GM23338 (cell line): Measurements from ENCODE around the gene CD58. TPM values are rescaled to one million over a fixed set of nuclear protein-coding genes. Genes with fewer than 3 reads are reported as not detected.

Experiments used
- ATAC-seq: fragments of 200-7000 bp; cut with Tn5 transposase; 3 replicates; pipeline ENCODE4 v1.9.1; 2020
- DNase-seq: peaks from one replicate; pipeline ENCODE4 v3.0.0-alpha.2; 2015; ENCODE audit warnings: low spot score
- H2AFZ ChIP-seq: fragments of 200-600 bp; sonication (generic); 2 replicates; pipeline ENCODE4 v1.8.0; 2016; ENCODE audit warnings: antibody characterized with exemption, mild to moderate bottlenecking, moderate library complexity
- H3F3A ChIP-seq: fragments of 200-600 bp; sonication (generic); replicated peaks from 2 replicates; pipeline ENCODE4 v1.8.0; 2017; ENCODE audit warnings: antibody characterized with exemption, mixed run types, low read depth
- H3K27ac ChIP-seq: fragments of 200-600 bp; sonication (generic); 2 replicates; pipeline ENCODE4 v1.6.1; 2016; ENCODE audit warnings: low read depth
- H3K27me3 ChIP-seq: fragments of 200-600 bp; sonication (generic); 2 replicates; pipeline ENCODE4 v1.8.0; 2016; ENCODE audit warnings: mild to moderate bottlenecking, mixed run types, moderate library complexity; ENCODE audit not compliant: insufficient read depth
- H3K36me3 ChIP-seq: fragments of 200-600 bp; sonication (generic); 2 replicates; pipeline ENCODE4 v1.8.0; 2016; ENCODE audit warnings: mild to moderate bottlenecking; ENCODE audit not compliant: insufficient read depth
- H3K4me1 ChIP-seq: fragments of 200-600 bp; sonication (generic); 2 replicates; pipeline ENCODE4 v1.8.0; 2016; ENCODE audit warnings: mild to moderate bottlenecking, moderate library complexity; ENCODE audit not compliant: insufficient read depth
- H3K4me2 ChIP-seq: fragments of 200-600 bp; sonication (generic); 2 replicates; pipeline ENCODE4 v1.7.1; 2017; ENCODE audit warnings: mixed run types
- H3K4me3 ChIP-seq: fragments of 200-600 bp; sonication (generic); 2 replicates; pipeline ENCODE4 v1.6.1; 2016; ENCODE audit warnings: mixed run types
- H3K79me2 ChIP-seq: fragments of 200-600 bp; sonication (generic); replicated peaks from 2 replicates; pipeline ENCODE4 v1.8.0; 2017; ENCODE audit warnings: mild to moderate bottlenecking; ENCODE audit not compliant: insufficient read depth
- H3K9me2 ChIP-seq: fragments of 200-600 bp; sonication (generic); 2 replicates; pipeline ENCODE4 v1.8.0; 2017; ENCODE audit not compliant: insufficient read depth
- H4K20me1 ChIP-seq: fragments of 200-600 bp; sonication (generic); replicated peaks from 2 replicates; pipeline ENCODE4 v1.8.0; 2017; ENCODE audit warnings: mild to moderate bottlenecking; ENCODE audit not compliant: insufficient read depth
- H3K27ac Mint-ChIP-seq: 2 replicates; pipeline ENCODE4 v1.8.0; 2020; ENCODE audit warnings: inconsistent platforms, mild to moderate bottlenecking, moderate library complexity, mixed read lengths
- H3K27me3 Mint-ChIP-seq: 3 replicates; pipeline ENCODE4 v1.8.0; 2022; ENCODE audit warnings: low read depth, mild to moderate bottlenecking, moderate library complexity, mixed read lengths, inconsistent platforms; ENCODE audit not compliant: insufficient read depth, poor library complexity
- H3K36me3 Mint-ChIP-seq: 3 replicates; pipeline ENCODE4 v1.8.0; 2021; ENCODE audit warnings: low read depth, mild to moderate bottlenecking, inconsistent platforms, moderate library complexity, mixed read lengths
- H3K4me1 Mint-ChIP-seq: 3 replicates; pipeline ENCODE4 v1.8.0; 2020; ENCODE audit warnings: mild to moderate bottlenecking, inconsistent platforms, mixed read lengths
- H3K4me3 Mint-ChIP-seq: 3 replicates; pipeline ENCODE4 v1.8.0; 2021; ENCODE audit warnings: moderate library complexity, mild to moderate bottlenecking, inconsistent platforms, mixed read lengths
- H3K9me3 Mint-ChIP-seq: 3 replicates; pipeline ENCODE4 v1.8.0; 2020; ENCODE audit warnings: moderate library complexity, mild to moderate bottlenecking, inconsistent platforms, mixed read lengths
- CREB1 ChIP-seq: fragments of 250-450 bp; sonication (Bioruptor Pico); IDR thresholded peaks from 2 replicates; pipeline ENCODE4 v1.5.0; 2020; ENCODE audit warnings: low read depth, mild to moderate bottlenecking, moderate library complexity
- CTCF ChIP-seq, 2 experiments: fragments of 200-600 bp in 1 of 2; sonication (generic) in 1 of 2; conservative IDR thresholded peaks; 2 replicates each; pipeline versions ENCODE4 v1.5.1 to v1.6.1; 2016 to 2017; ENCODE audit warnings: antibody characterized with exemption in 2 of 2, low read depth in 2 of 2, mild to moderate bottlenecking in 2 of 2, moderate library complexity in 1 of 2
- ETS1 ChIP-seq: IDR thresholded peaks from 2 replicates; pipeline ENCODE4 v1.6.1; 2016; ENCODE audit warnings: antibody characterized with exemption
- EZH2 ChIP-seq: fragments of 200-600 bp; sonication (generic); IDR thresholded peaks from one replicate; pipeline ENCODE4 v1.8.0; 2017; ENCODE audit warnings: antibody characterized with exemption, mild to moderate bottlenecking, low read depth; ENCODE audit not compliant: unreplicated experiment
- EZH2phosphoT487 ChIP-seq: fragments of 200-600 bp; sonication (generic); IDR thresholded peaks from one replicate; pipeline ENCODE4 v1.8.1; 2018; ENCODE audit warnings: antibody characterized with exemption; ENCODE audit not compliant: unreplicated experiment
- JUNB ChIP-seq: IDR thresholded peaks from one replicate; pipeline ENCODE4 v1.6.1; 2016; ENCODE audit warnings: antibody characterized with exemption; ENCODE audit not compliant: unreplicated experiment
- NANOG ChIP-seq: IDR thresholded peaks from 2 replicates; pipeline ENCODE4 v1.6.1; 2016; ENCODE audit warnings: antibody characterized with exemption, borderline replicate concordance
- POLR2AphosphoS5 ChIP-seq: IDR thresholded peaks from 2 replicates; pipeline ENCODE4 v1.6.1; 2016; ENCODE audit warnings: antibody characterized with exemption, low read depth
- STAT1 ChIP-seq: IDR thresholded peaks from one replicate; pipeline ENCODE4 v1.6.1; 2016; ENCODE audit warnings: antibody characterized with exemption; ENCODE audit not compliant: unreplicated experiment
- ZNF114 ChIP-seq: fragments of 250-450 bp; sonication (Bioruptor Pico); IDR thresholded peaks from 2 replicates; pipeline ENCODE4 v1.5.0; 2020; ENCODE audit warnings: mild to moderate bottlenecking, moderate library complexity
- ZNF331 ChIP-seq: fragments of 250-450 bp; sonication (Bioruptor Pico); IDR thresholded peaks from 2 replicates; pipeline ENCODE4 v1.5.0; 2020; ENCODE audit warnings: low read depth, mild to moderate bottlenecking, moderate library complexity
- ZNF462 ChIP-seq: fragments of 250-450 bp; sonication (Bioruptor Pico); IDR thresholded peaks from 2 replicates; pipeline ENCODE4 v1.5.0; 2020; ENCODE audit warnings: mild to moderate bottlenecking, moderate library complexity
- polyA plus RNA-seq: library from polyadenylated mRNA; unstranded; fragments of >200 nt; fragmentation: Nextera tagmentation; extraction: Ambion mirVana; gene quantifications from 2 replicates; pipeline ENCODE4 v1.2.1, GENCODE V29; 2016
- total RNA-seq: library from RNA; depleted of rRNA; stranded (reverse); fragments of >200 nt; shearing (Covaris generic); gene quantifications from 2 replicates; pipeline ENCODE4 v1.2.3, GENCODE V29; 2014
- TF ChIP-seq, protein P1 (sequence below): IDR thresholded peaks from one replicate; pipeline ENCODE4 v1.6.1; 2018; ENCODE audit warnings: antibody characterized with exemption; ENCODE audit not compliant: unreplicated experiment

Gene CD58
- total and polyA plus RNA-seq, 2 experiments from 2014 or later, result 9.2 to 12.5 TPM

DNA sequence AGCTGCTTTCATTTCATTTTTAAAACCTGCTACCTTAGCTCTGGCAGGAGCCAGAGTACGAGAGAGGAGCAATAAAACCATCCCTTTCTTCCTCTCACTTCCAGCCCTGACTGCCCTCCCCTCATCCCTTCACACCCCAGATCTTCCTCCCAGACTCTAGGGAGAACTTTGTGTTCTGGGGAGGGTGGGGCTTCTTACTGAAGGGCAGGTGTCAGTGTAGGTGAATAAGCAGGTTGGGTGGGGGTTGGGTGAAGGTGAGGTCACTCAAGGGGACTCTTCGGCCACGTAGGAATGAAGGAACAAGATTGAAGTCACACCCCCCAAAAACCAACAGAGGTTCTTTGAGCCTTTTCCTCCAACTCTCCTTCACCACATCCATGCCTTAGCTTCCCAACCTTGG, 88.9 kb downstream of the CD58 start:
- no peak overlapping the region for H3K27ac ChIP-seq
- H3K4me1 ChIP-seq, result peaks cover 16% of the 10 kb centered on the region
- Mint-ChIP-seq H3K36me3 (no peaks in the 10 kb centered on the region), H3K4me3 (no peak overlapping the region), H3K4me1 (peaks cover 15% of the 10 kb centered on the region), H3K9me3 (no peaks in the 10 kb centered on the region), H3K27ac (no peak overlapping the region), H3K27me3 (peaks cover 6% of the 10 kb centered on the region)
- H4K20me1 ChIP-seq, result no peaks in the 10 kb centered on the region
- H3K9me2 ChIP-seq, result peaks cover 9% of the 10 kb centered on the region; the same call in 1 of the 2 replicates
- 0 out of 2 replicates have a peak overlapping the region, but pooled peaks have one; percentile 32 for H2AFZ ChIP-seq
- no peaks in the 10 kb centered on the region for H3K27me3 ChIP-seq
- ATAC-seq (no peak), DNase-seq (no peak)
- no peak overlapping the region for H3K4me3 ChIP-seq
- H3K79me2 ChIP-seq, result no peaks in the 10 kb centered on the region
- TF ChIP-seq JUNB (no peak), EZH2 (no peak), ZNF462 (CRISPR knock-in tag) (no peak), ZNF331 (CRISPR knock-in tag) (no peak), POLR2AphosphoS5 (no peak), ETS1 (no peak), CTCF (conservative IDR thresholded peaks at IDR 0.05; ENCODE audit: low read depth in 2 of 2) (no peak), NANOG (no peak), ZNF114 (CRISPR knock-in tag) (no peak), EZH2phosphoT487 (no peak), STAT1 (no peak), CREB1 (CRISPR knock-in tag) (no peak)
- TF ChIP-seq, protein P1, sequence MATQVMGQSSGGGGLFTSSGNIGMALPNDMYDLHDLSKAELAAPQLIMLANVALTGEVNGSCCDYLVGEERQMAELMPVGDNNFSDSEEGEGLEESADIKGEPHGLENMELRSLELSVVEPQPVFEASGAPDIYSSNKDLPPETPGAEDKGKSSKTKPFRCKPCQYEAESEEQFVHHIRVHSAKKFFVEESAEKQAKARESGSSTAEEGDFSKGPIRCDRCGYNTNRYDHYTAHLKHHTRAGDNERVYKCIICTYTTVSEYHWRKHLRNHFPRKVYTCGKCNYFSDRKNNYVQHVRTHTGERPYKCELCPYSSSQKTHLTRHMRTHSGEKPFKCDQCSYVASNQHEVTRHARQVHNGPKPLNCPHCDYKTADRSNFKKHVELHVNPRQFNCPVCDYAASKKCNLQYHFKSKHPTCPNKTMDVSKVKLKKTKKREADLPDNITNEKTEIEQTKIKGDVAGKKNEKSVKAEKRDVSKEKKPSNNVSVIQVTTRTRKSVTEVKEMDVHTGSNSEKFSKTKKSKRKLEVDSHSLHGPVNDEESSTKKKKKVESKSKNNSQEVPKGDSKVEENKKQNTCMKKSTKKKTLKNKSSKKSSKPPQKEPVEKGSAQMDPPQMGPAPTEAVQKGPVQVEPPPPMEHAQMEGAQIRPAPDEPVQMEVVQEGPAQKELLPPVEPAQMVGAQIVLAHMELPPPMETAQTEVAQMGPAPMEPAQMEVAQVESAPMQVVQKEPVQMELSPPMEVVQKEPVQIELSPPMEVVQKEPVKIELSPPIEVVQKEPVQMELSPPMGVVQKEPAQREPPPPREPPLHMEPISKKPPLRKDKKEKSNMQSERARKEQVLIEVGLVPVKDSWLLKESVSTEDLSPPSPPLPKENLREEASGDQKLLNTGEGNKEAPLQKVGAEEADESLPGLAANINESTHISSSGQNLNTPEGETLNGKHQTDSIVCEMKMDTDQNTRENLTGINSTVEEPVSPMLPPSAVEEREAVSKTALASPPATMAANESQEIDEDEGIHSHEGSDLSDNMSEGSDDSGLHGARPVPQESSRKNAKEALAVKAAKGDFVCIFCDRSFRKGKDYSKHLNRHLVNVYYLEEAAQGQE, result no peak
- no peaks in the 10 kb centered on the region for H3K36me3 ChIP-seq
- no peak overlapping the region for H3K4me2 ChIP-seq
- no peaks in the 10 kb centered on the region for H3F3A ChIP-seq
